Breast epithelium (tissue), 4 donors: ENCODE results near the gene CMTM3. TPM values are rescaled to one million over a fixed set of nuclear protein-coding genes. Genes with fewer than 3 reads are reported as not detected.
A peak's percentile ranks its signal among the peaks of the same experiment; 100 is the strongest.
"Not testable (repeated sequence)": the region's sequence is repeated elsewhere in the genome, so short reads cannot be mapped to it uniquely, and the experiment has no call there.

Experiments used
- DNase-seq, 2 donors: peaks; one replicate each; pipeline ENCODE4 v3.0.0-alpha.2; 2019; ENCODE audit warnings: low spot score in 2 of 2
- H3K27ac ChIP-seq, 2 donors: fragments of 200-600 bp; sonication (generic) in 1 of 2; one replicate each; pipeline ENCODE4 v1.5.1; 2016 to 2019; ENCODE audit warnings: mild to moderate bottlenecking in 1 of 2
- H3K27me3 ChIP-seq, 2 donors: fragments of 200-600 bp; sonication (generic) in 1 of 2; one replicate each; pipeline versions ENCODE4 v1.5.1 to v1.6.0; 2017 to 2019; ENCODE audit warnings: control low read depth in 1 of 2, mild to moderate bottlenecking in 1 of 2
- H3K36me3 ChIP-seq: fragments of 200-600 bp; one replicate; pipeline ENCODE4 v1.5.1; 2019
- H3K4me1 ChIP-seq, 2 donors: fragments of 200-600 bp; sonication (generic); one replicate each; pipeline ENCODE4 v1.5.1; 2016 to 2019; ENCODE audit warnings: control low read depth in 1 of 2
- H3K4me3 ChIP-seq, 3 donors: fragments of 200-600 bp; sonication (generic); 1 replicate in 2 of 3; 2 replicates in 1 of 3; pipeline ENCODE4 v1.5.1; 2016 to 2019; ENCODE audit warnings: mild to moderate bottlenecking in 3 of 3, moderate library complexity in 2 of 3
- H3K9me3 ChIP-seq, 2 donors: fragments of 200-600 bp; sonication (generic) in 1 of 2; one replicate each; pipeline ENCODE4 v1.5.1; 2016 to 2019; ENCODE audit warnings: control low read depth in 1 of 2
- CTCF ChIP-seq, 3 donors: fragments of 450-650 bp; IDR thresholded peaks; one replicate each; pipeline ENCODE4 v1.5.1; 2016 to 2017; ENCODE audit warnings: antibody characterized with exemption in 3 of 3, mild to moderate bottlenecking in 3 of 3, moderate library complexity in 3 of 3
- POLR2A ChIP-seq: fragments of 450-650 bp; IDR thresholded peaks from one replicate; pipeline ENCODE4 v1.6.1; 2016; ENCODE audit warnings: antibody characterized with exemption, mild to moderate bottlenecking, moderate library complexity
- POLR2AphosphoS5 ChIP-seq, 3 donors: sonication (generic); formaldehyde crosslinking; IDR thresholded peaks; one replicate each; pipeline ENCODE4 v1.6.1; 2017; ENCODE audit warnings: antibody characterized with exemption in 3 of 3
- intact Hi-C: fragments of 100-400 bp; cut with DNase I; formaldehyde crosslinking; loops from one replicate; pipeline ENCODE4 v1.15.1; 2023; ENCODE audit warnings: low total_unique reads
- total RNA-seq, 3 donors: library from RNA; depleted of rRNA; stranded (reverse); fragments of >200 nt; gene quantifications; one replicate each; pipeline ENCODE4 v1.1.0, GENCODE V29; 2016

CMTM3 gene
- total RNA-seq, 3 donors from 2014 or later, result 19.5 to 54.9 (median 25.2) TPM

GRCh38 chr16:66660422-66661209 is 56.1 kb downstream of the CMTM3 start:
- no peaks in the 10 kb centered on the region for H3K4me1 ChIP-seq
- H3K27me3 ChIP-seq, result no peaks in the 10 kb centered on the region
- intact Hi-C loops, result no loop called here
- no peaks in the 10 kb centered on the region for H3K36me3 ChIP-seq
- peak in 1 of 2 donors; percentile 58 for DNase-seq
- no peaks in the 10 kb centered on the region for H3K9me3 ChIP-seq
- TF ChIP-seq CTCF (IDR thresholded peaks at IDR 0.05), result peak in 1 of 3 donors; percentile 21
- TF ChIP-seq POLR2A, result no peak
- TF ChIP-seq POLR2AphosphoS5 (IDR thresholded peaks at IDR 0.05), result no peak
- no peak overlapping the region for H3K4me3 ChIP-seq
- peak overlapping the region; percentile 56 to 68 for H3K27ac ChIP-seq

DNA sequence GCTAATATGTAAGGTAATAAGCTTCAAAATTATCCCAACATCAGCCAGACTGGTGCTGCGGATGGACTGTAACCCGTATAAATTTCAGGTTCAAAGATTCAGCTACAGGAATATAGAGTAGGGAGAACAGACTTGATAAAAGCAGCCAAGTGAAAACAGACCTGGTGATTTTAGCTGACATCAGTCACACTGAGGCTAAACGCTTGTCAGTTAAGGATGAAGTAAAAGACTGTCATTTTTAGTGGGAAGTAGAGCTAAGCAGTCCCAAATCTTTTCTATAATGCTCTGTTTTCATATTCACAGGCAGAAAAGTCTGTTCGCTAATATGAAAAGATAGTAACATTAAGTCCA is 56.7 kb downstream of the CMTM3 start:
- intact Hi-C loops, result no loop called here
- H3K4me1 ChIP-seq, result no peaks in the 10 kb centered on the region
- TF ChIP-seq CTCF (IDR thresholded peaks at IDR 0.05), result no peak
- TF ChIP-seq POLR2AphosphoS5 (IDR thresholded peaks at IDR 0.05), result no peak
- TF ChIP-seq POLR2A, result no peak
- H3K27me3 ChIP-seq, result no peaks in the 10 kb centered on the region
- H3K4me3 ChIP-seq, result no peak overlapping the region
- DNase-seq, result no peak
- peak overlapping the region; percentile 56 to 68 for H3K27ac ChIP-seq
- H3K36me3 ChIP-seq, result no peaks in the 10 kb centered on the region
- no peaks in the 10 kb centered on the region for H3K9me3 ChIP-seq

DNA sequence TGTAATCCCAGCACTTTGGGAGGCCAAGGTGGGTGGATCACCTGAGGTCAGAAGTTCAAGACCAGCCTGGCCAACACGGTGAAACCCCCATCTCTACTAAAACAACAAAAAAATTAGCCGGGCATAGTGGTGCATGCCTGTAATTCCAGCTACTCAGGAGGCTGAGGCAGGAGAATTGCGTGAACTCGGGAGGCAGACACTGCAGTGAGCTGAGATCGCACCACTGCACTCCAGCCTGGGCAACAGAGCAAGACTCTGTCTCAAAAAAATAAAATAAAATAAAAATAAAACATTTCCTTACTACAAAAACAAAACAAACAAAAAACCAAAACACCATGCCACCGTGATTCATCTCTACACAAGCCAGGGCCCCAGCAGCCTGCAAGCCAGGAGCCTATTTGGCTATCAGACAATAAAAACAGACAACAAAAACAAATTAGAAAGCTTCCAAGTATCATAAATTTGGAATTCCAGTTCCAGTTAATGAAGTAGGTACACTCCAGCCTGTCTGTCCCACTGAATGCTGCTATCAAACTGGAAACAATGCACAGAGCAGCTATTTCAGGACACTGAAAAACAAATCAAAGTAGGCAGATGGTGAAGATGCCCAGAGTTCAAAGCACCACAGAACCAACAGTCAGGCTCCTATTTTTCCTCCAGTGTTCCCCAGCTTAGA is 57.3 kb downstream of the CMTM3 start:
- H3K27ac ChIP-seq, result peak overlapping the region; percentile 56 to 68
- H3K36me3 ChIP-seq, intact Hi-C loops, H3K4me1 ChIP-seq, DNase-seq, H3K9me3 ChIP-seq, H3K27me3 ChIP-seq, H3K4me3 ChIP-seq: not testable (repeated sequence)

GRCh38 chr16:66662445-66663194 is 58.1 kb downstream of the CMTM3 start:
- Histone ChIP-seq H3K27me3 (no peaks in the 10 kb centered on the region), H3K9me3 (no peaks in the 10 kb centered on the region), H3K36me3 (no peaks in the 10 kb centered on the region), H3K27ac (peak overlapping the region; percentile 40 to 68), H3K4me1 (no peaks in the 10 kb centered on the region), H3K4me3 (no peak overlapping the region)
- no peak for DNase-seq
- TF ChIP-seq POLR2A, result no peak
- TF ChIP-seq CTCF (IDR thresholded peaks at IDR 0.05), result peak; percentile 13 to 30 (median 22)
- intact Hi-C loops, result no loop called here

Other genes starting within 250 kb of the CMTM3 start
- gene CDH5, start 238.0 kb upstream of the CMTM3 start, total RNA-seq, result 10 to 100 TPM; 19.2 to 52.8 (median 45.1) TPM
- 1 to 10 TPM in 1 of 3 donors, under 1 TPM in 1, not detected in 1; 0.16 to 3.5 TPM for gene BEAN1, start 177.4 kb upstream of the CMTM3 start, total RNA-seq
- 10 to 100 TPM; 33.1 to 98.4 (median 40.4) TPM for gene TK2, start 54.6 kb upstream of the CMTM3 start, total RNA-seq
- gene CKLF, start 52.1 kb upstream of the CMTM3 start, total RNA-seq, result 10 to 100 TPM; 36.6 to 62.6 (median 44.9) TPM
- 1 to 10 TPM; 1.6 to 2.9 (median 1.9) TPM for gene CMTM1, start 38.3 kb upstream of the CMTM3 start, total RNA-seq
- not detected for gene CMTM2, start 25.2 kb upstream of the CMTM3 start, total RNA-seq
- gene CMTM4, start 92.0 kb downstream of the CMTM3 start, total RNA-seq, result 10 to 100 TPM; 12.5 to 35.4 (median 33.7) TPM
- 100 to 1,000 TPM; 153 to 172 (median 156) TPM for gene DYNC1LI2, start 146.9 kb downstream of the CMTM3 start, total RNA-seq
- gene TERB1, start 196.9 kb downstream of the CMTM3 start, total RNA-seq, result under 1 TPM; 0.33 to 0.64 (median 0.59) TPM
- 10 to 100 TPM; 44.0 to 69.8 (median 60.3) TPM for gene NAE1, start 226.3 kb downstream of the CMTM3 start, total RNA-seq
- gene CA7, start 239.7 kb downstream of the CMTM3 start, total RNA-seq, result 1 to 10 TPM in 1 of 3 donors, not detected in 2; 1.3 TPM